ENCODE data around the gene REXO1.

- TF ChIP-seq, protein P1, sequence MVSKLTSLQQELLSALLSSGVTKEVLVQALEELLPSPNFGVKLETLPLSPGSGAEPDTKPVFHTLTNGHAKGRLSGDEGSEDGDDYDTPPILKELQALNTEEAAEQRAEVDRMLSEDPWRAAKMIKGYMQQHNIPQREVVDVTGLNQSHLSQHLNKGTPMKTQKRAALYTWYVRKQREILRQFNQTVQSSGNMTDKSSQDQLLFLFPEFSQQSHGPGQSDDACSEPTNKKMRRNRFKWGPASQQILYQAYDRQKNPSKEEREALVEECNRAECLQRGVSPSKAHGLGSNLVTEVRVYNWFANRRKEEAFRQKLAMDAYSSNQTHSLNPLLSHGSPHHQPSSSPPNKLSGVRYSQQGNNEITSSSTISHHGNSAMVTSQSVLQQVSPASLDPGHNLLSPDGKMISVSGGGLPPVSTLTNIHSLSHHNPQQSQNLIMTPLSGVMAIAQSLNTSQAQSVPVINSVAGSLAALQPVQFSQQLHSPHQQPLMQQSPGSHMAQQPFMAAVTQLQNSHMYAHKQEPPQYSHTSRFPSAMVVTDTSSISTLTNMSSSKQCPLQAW (CRISPR knock-in tag; IDR thresholded peaks at IDR 0.05) = no peak
- TF ChIP-seq GABPA (IDR thresholded peaks at IDR 0.05; ENCODE audit: low read depth, low read length) = no peak
- no peak for TF ChIP-seq GABPA (CRISPR knock-in tag; IDR thresholded peaks at IDR 0.05; ENCODE audit: low read depth)
Measured at GRCh38 chr19:1786668-1787067, 61.6 kb downstream of the REXO1 start.

All from HepG2 (cell line).